ENCODE results near the gene ZKSCAN1.
"Not testable (repeated sequence)": the region's sequence is repeated elsewhere in the genome, so short reads cannot be mapped to it uniquely, and the experiment has no call there.

Gene ZKSCAN1

GRCh38 chr7:100003711-100004661 lies 11.4 kb upstream of the ZKSCAN1 start:
- DNase-seq: no peak

- DNase-seq: no peak
Observed at GRCh38 chr7:100007887-100008286, 7.5 kb upstream of the ZKSCAN1 start.

GRCh38 chr7:100008525-100008924 lies 6.9 kb upstream of the ZKSCAN1 start:
- DNase-seq: no peak

- not testable (repeated sequence) for DNase-seq
Observed at GRCh38 chr7:100009952-100010351, 5.4 kb upstream of the ZKSCAN1 start.

GRCh38 chr7:100010901-100011300 lies 4.5 kb upstream of the ZKSCAN1 start:
- no peak for DNase-seq

GRCh38 chr7:100011516-100011915 lies 3.9 kb upstream of the ZKSCAN1 start:
- no peak for DNase-seq

- DNase-seq: not testable (repeated sequence)
Observed at GRCh38 chr7:100012385-100013327, 2.7 kb upstream of the ZKSCAN1 start.

- no peak for DNase-seq
Observed at GRCh38 chr7:100013328-100013676, 2.1 kb upstream of the ZKSCAN1 start.

GRCh38 chr7:100016215-100016901 lies 962 bp downstream of the ZKSCAN1 start:
- DNase-seq: peak in 2 of 3 donors; percentile 19 to 23

- DNase-seq: no peak
Observed at GRCh38 chr7:100017300-100017699, 1.9 kb downstream of the ZKSCAN1 start.

GRCh38 chr7:100017875-100018274 lies 2.5 kb downstream of the ZKSCAN1 start:
- no peak for DNase-seq

- no peak for DNase-seq
Observed at GRCh38 chr7:100019908-100020307, 4.5 kb downstream of the ZKSCAN1 start.

- peak; percentile 41 to 72 (median 63) for DNase-seq
Observed at GRCh38 chr7:100021297-100021696, 5.9 kb downstream of the ZKSCAN1 start.

- no peak for DNase-seq
Observed at GRCh38 chr7:100022621-100023020, 7.2 kb downstream of the ZKSCAN1 start.

GRCh38 chr7:100023526-100023925 lies 8.1 kb downstream of the ZKSCAN1 start:
- DNase-seq: no peak

GRCh38 chr7:100024020-100024619 lies 8.7 kb downstream of the ZKSCAN1 start:
- no peak for DNase-seq

GRCh38 chr7:100027197-100027596 lies 11.8 kb downstream of the ZKSCAN1 start:
- DNase-seq: no peak

GRCh38 chr7:100029596-100029995 lies 14.2 kb downstream of the ZKSCAN1 start:
- DNase-seq: no peak

GRCh38 chr7:100033526-100033925 lies 18.1 kb downstream of the ZKSCAN1 start:
- no peak for DNase-seq

GRCh38 chr7:100034871-100035510 lies 19.6 kb downstream of the ZKSCAN1 start:
- DNase-seq: no peak

GRCh38 chr7:100035876-100036275 lies 20.5 kb downstream of the ZKSCAN1 start:
- DNase-seq: no peak

GRCh38 chr7:100038326-100038725 lies 22.9 kb downstream of the ZKSCAN1 start:
- no peak for DNase-seq

Measured in suppressor macrophage treated with lipopolysaccharide for 1 hour (primary cell).